ENCODE results near the gene GP9. TPM values are rescaled to one million over a fixed set of nuclear protein-coding genes. Genes with fewer than 3 reads are reported as not detected.

Gene GP9
- total RNA-seq, 4 donors from 2014 or later: 0.50 TPM; not detected in 3

- H3K4me1 ChIP-seq: no peaks in the 10 kb centered on the region
- H3K36me3 ChIP-seq: peaks cover 0 to 22% (median 2%) of the 10 kb centered on the region in 4 donors
- WGBS: 91% methylated on average over 9 of the region's 12 CpGs
- DNase-seq (ENCODE audit: extremely low spot score): no peak
- no peaks in the 10 kb centered on the region for H3K27me3 ChIP-seq
- H3K27ac ChIP-seq (replicated peaks in 1 of 4): no peak overlapping the region
- no peaks in the 10 kb centered on the region for H3K9me3 ChIP-seq
- no peak for TF ChIP-seq POLR2A (IDR thresholded peaks at IDR 0.05; ENCODE audit: low read depth)
- no peak for TF ChIP-seq CTCF (IDR thresholded peaks at IDR 0.05)
- TF ChIP-seq POLR2AphosphoS5 (IDR thresholded peaks at IDR 0.05): no peak
- no peak for TF ChIP-seq EP300 (IDR thresholded peaks at IDR 0.05)
- intact Hi-C loops (cut with DNase I): no loop called here
- H3K4me3 ChIP-seq: no peak overlapping the region
These were observed 26.8 kb upstream of the GP9 start for GRCh38 chr3:129033633-129034321.

GRCh38 chr3:129034642-129035041, 25.9 kb upstream of the GP9 start:
- intact Hi-C loops (cut with DNase I): no loop called here
- Histone ChIP-seq H3K27me3 (no peaks in the 10 kb centered on the region), H3K4me1 (peaks cover 3 to 4% (median 4%) of the 10 kb centered on the region in 4 donors), H3K4me3 (no peak overlapping the region), H3K9me3 (no peaks in the 10 kb centered on the region), H3K27ac (replicated peaks in 1 of 4) (no peak overlapping the region), H3K36me3 (peaks cover 0 to 27% (median 2%) of the 10 kb centered on the region in 4 donors)
- WGBS: 91% methylated on average over 6 of the region's 6 CpGs
- TF ChIP-seq EP300 (IDR thresholded peaks at IDR 0.05) (no peak), POLR2AphosphoS5 (IDR thresholded peaks at IDR 0.05) (no peak), CTCF (IDR thresholded peaks at IDR 0.05) (no peak), POLR2A (IDR thresholded peaks at IDR 0.05; ENCODE audit: low read depth) (no peak)
- no peak for DNase-seq (ENCODE audit: extremely low spot score)

GRCh38 chr3:129035360-129036221, 25.0 kb upstream of the GP9 start:
- intact Hi-C loops (cut with DNase I): no loop called here
- WGBS: 89% methylated on average over 11 of the region's 11 CpGs
- TF ChIP-seq CTCF (IDR thresholded peaks at IDR 0.05): no peak
- no peak for TF ChIP-seq EP300 (IDR thresholded peaks at IDR 0.05)
- TF ChIP-seq POLR2A (IDR thresholded peaks at IDR 0.05; ENCODE audit: low read depth): no peak
- no peak for TF ChIP-seq POLR2AphosphoS5 (IDR thresholded peaks at IDR 0.05)
- DNase-seq (ENCODE audit: extremely low spot score): no peak
- Histone ChIP-seq H3K9me3 (no peaks in the 10 kb centered on the region), H3K4me1 (peaks cover 3 to 7% (median 6%) of the 10 kb centered on the region in 4 donors), H3K4me3 (no peak overlapping the region), H3K27me3 (no peaks in the 10 kb centered on the region), H3K36me3 (peaks cover 0 to 29% (median 2%) of the 10 kb centered on the region in 4 donors), H3K27ac (replicated peaks in 1 of 4) (no peak overlapping the region)

GRCh38 chr3:129036222-129037092, 24.1 kb upstream of the GP9 start:
- DNase-seq (ENCODE audit: extremely low spot score): no peak
- whole genome bisulfite sequencing: 88% methylated on average over 7 of the region's 10 CpGs
- intact Hi-C loops (cut with DNase I): no loop called here
- peaks cover 3 to 7% (median 6%) of the 10 kb centered on the region in 4 donors for H3K4me1 ChIP-seq
- H3K27me3 ChIP-seq: no peaks in the 10 kb centered on the region
- no peaks in the 10 kb centered on the region for H3K9me3 ChIP-seq
- TF ChIP-seq POLR2AphosphoS5 (IDR thresholded peaks at IDR 0.05): no peak
- no peak for TF ChIP-seq POLR2A (IDR thresholded peaks at IDR 0.05; ENCODE audit: low read depth)
- no peak for TF ChIP-seq EP300 (IDR thresholded peaks at IDR 0.05)
- TF ChIP-seq CTCF (IDR thresholded peaks at IDR 0.05): no peak
- no peak overlapping the region for H3K4me3 ChIP-seq
- H3K36me3 ChIP-seq: peaks cover 0 to 20% (median 2%) of the 10 kb centered on the region in 4 donors
- H3K27ac ChIP-seq (replicated peaks in 1 of 4): no peak overlapping the region
